Fibroblast of mammary gland (primary cell): ENCODE results near the gene PRR23E.

Source experiments
- DNase-seq: peaks from one replicate; pipeline ENCODE4 v3.0.0-alpha.2; 2010; ENCODE audit warnings: low read depth
- H3K4me3 ChIP-seq: 2 replicates; pipeline ENCODE4 v1.5.1; 2011; ENCODE audit warnings: low read depth, mild to moderate bottlenecking, low read length, moderate library complexity; ENCODE audit not compliant: control insufficient read depth
- CTCF ChIP-seq: conservative IDR thresholded peaks from 2 replicates; pipeline ENCODE4 v1.5.1; 2011; ENCODE audit warnings: low read depth, low read length, inconsistent platforms; ENCODE audit not compliant: control insufficient read depth, insufficient read depth

The PRR23E gene

GRCh38 chr3:127207727-127208482, 15.0 kb downstream of the PRR23E start:
- no peak overlapping the region for H3K4me3 ChIP-seq
- DNase-seq, result no peak
- TF ChIP-seq CTCF, result no peak

GRCh38 chr3:127208483-127209100, 15.7 kb downstream of the PRR23E start:
- no peak for DNase-seq

GRCh38 chr3:127209155-127209839, 16.4 kb downstream of the PRR23E start:
- no peak overlapping the region for H3K4me3 ChIP-seq
- DNase-seq, result no peak

More at GRCh38 chr3:127208483-127209100, 15.7 kb downstream of the PRR23E start:
- H3K4me3 ChIP-seq, result no peak overlapping the region
- TF ChIP-seq CTCF, result no peak

GRCh38 chr3:127209840-127210653, 17.1 kb downstream of the PRR23E start:
- no peak for DNase-seq
- TF ChIP-seq CTCF, result no peak
- no peak overlapping the region for H3K4me3 ChIP-seq

More at GRCh38 chr3:127209155-127209839, 16.4 kb downstream of the PRR23E start:
- no peak for TF ChIP-seq CTCF

- no peak for DNase-seq
- no peak for TF ChIP-seq CTCF
Observed at GRCh38 chr3:127210654-127210943, 17.7 kb downstream of the PRR23E start.

More at GRCh38 chr3:127210654-127210943, 17.7 kb downstream of the PRR23E start:
- H3K4me3 ChIP-seq, result no peak overlapping the region
